ENCODE results near the gene RPL10A. TPM values are rescaled to one million over a fixed set of nuclear protein-coding genes. Genes with fewer than 3 reads are reported as not detected.

Gene RPL10A
- total and polyA plus RNA-seq, 2 of the 8 experiments (the other 6 are each of a cell fraction or from before 2014, with no cell fraction given), result 1,893 to 2,948 TPM

- no peak for TF ChIP-seq CHD1 (IDR thresholded peaks at IDR 0.05; ENCODE audit: low read depth, low read length)
- TF ChIP-seq SP2 (IDR thresholded peaks at IDR 0.05; ENCODE audit: low read length), result no peak
- TF ChIP-seq YY1 (IDR thresholded peaks at IDR 0.05; ENCODE audit: low read depth, low read length), result no peak
- no peak for TF ChIP-seq RXRA (IDR thresholded peaks at IDR 0.05; ENCODE audit: insufficient read depth, low read depth, low read length)
- TF ChIP-seq SIRT6 (IDR thresholded peaks at IDR 0.05; ENCODE audit: low read length), result no peak
- TF ChIP-seq NANOG (IDR thresholded peaks at IDR 0.05; ENCODE audit: insufficient read depth, low read depth, low read length, poor library complexity, severe bottlenecking), result no peak
- no peak for TF ChIP-seq MAFK (IDR thresholded peaks at IDR 0.05; ENCODE audit: low read depth, low read length)
These were observed 20.9 kb downstream of the RPL10A start (continued) for GRCh38 chr6:35489066-35489465.

All from H1 (cell line).